Stimulated activated CD8-positive, alpha-beta memory T cell treated with anti-CD3 and anti-CD28 coated beads, Interleukin-7, amount 100 ng/mL, for 48 hours (primary cell): ENCODE results near the gene RFTN1.

Experiments
- DNase-seq, 2 donors: peaks; one replicate each; pipeline ENCODE4 v3.0.0-alpha.2; 2020; ENCODE audit warnings: low read depth in 1 of 2; ENCODE audit errors: extremely low read depth in 1 of 2

RFTN1 gene

GRCh38 chr3:16335772-16336645 is 177.5 kb downstream of the RFTN1 start:
- DNase-seq = no peak

DNA sequence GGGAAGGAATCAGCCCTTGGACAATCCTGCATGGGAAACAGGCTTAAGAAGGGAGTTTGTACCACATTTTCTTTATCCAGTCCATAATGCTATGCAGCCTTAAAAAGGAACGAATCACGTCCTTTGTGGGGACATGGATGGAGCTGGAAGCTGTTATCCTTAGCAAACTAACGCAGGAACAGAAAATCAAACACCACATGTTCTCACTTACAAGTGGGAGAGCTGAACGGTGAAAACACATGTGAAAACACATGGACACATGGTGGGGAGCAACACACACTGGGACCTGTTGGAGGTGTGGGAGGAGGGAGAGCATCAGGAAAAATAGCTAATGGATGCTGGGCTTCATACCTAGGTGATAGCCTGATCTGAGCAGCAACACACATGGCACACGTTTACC is 178.2 kb downstream of the RFTN1 start:
- no peak for DNase-seq

DNA sequence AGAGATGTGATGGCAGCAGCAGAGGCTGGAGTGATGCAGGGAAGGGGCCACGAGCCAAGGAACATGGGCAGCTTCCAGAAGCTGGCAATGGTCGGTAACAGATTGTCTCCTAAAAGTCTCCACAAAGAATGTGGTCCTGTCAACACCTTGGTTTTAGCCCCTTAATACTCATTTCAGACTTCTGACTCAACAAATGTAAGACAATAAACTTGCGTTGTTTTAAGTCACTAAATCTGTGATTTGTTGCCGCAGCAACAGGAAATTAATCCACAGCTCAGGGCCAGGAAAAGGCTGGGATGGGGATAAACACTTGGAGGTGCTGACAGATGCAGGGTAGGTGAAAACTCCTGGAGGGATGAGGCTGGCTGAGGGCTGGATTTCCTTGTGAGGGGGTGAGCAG is 178.6 kb downstream of the RFTN1 start:
- DNase-seq = no peak

DNA sequence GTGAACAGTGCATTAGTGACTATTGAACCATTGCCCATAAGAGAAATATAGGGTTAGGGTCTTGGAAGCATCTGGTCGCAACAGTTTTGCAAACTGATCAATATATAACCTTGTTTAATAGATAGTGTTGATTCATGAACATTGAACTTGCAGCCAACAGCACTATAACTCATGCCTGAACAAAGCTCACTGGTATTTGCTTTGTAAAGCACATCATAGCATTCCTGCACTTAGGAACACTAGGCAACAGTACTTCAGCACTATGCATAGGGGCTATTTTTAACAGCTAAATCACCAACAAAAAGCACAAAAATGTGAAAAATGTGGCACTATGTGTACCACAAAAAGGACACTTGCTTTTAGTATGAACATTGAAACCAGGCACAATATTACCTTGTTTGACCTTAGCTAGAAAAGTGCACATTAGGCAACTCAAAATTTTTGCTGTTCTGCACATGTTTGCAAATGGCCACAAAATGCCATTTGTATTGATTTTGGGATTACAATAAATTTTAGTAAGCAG is 180.5 kb downstream of the RFTN1 start:
- DNase-seq = no peak

- DNase-seq = no peak
Observed at GRCh38 chr3:16331319-16331883, 182.1 kb downstream of the RFTN1 start.

- no peak for DNase-seq
Observed at GRCh38 chr3:16330351-16330750, 183.1 kb downstream of the RFTN1 start.

- no peak for DNase-seq
Observed at GRCh38 chr3:16329826-16330129, 183.7 kb downstream of the RFTN1 start.

GRCh38 chr3:16329036-16329825 is 184.3 kb downstream of the RFTN1 start:
- no peak for DNase-seq

GRCh38 chr3:16328124-16328523 is 185.4 kb downstream of the RFTN1 start:
- DNase-seq = no peak

DNA sequence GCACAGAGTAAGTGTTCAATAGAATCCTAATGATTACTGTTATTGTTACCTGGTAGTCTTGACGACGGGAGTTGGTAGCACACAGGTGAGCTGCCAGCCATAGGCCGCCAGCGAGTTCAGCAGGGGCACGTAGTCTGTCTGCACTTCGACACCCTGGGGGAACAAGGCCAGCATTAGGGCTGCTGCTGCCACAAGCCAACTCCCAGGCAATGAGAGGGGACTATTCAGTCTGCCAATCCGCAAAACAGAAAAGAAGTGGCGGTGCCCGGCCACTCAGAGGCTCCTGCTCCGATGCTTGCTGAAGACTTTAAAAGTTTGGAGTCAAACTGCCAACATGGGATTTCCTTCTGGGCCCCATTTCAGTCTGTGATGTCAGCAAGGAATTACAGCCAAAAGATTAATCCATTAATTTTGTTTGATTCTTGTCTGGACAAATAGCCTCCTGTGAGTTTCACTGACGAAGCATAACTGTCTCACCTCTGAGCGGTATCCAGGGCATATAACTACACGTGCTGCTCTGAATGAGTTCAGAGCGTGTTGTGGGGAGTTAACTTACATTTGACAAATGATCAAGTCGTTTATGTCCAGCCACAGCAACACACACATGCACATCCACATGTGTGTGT is 186.7 kb downstream of the RFTN1 start:
- DNase-seq = no peak

DNA sequence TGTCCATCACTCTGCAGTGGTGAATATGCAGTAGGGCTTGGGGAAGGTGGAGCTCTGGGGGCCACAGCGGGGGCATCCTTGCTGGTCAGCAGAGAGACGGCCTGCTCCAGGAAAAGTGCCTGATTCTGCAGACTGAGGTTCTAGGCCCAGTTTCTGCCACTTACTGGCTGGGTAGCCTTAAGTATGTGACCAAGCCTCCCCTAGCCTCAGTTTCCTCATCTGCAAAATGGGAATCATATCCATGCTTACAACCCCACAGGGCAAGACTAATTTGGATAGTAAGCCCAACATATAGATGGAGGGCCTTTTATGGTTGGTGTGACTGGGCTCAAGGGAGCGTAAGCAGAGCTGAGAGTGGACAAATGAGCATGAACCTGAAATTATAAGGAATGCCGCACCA is 187.6 kb downstream of the RFTN1 start:
- DNase-seq = no peak

- DNase-seq = no peak
Observed at GRCh38 chr3:16323737-16324136, 189.8 kb downstream of the RFTN1 start.

DNA sequence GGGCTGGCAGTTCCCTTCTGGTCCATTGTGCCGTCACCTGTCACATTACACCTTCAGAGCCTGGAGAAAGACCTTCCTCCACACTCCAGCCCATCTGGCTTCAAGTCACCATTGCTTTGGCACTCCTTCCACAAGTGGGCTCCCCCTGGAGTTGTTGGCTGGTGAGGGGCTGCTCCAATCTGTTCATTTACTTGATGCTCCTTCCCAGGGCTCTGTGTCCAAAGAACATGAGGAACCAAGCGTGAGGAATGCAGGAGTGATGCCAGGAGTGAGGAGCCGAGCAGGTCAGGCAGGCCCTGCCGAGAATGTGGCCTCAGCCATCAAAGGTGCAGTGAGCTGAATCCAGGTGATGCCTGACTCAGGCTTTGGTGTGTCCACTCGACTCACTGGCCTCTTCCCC is 191.3 kb downstream of the RFTN1 start:
- no peak for DNase-seq

DNA sequence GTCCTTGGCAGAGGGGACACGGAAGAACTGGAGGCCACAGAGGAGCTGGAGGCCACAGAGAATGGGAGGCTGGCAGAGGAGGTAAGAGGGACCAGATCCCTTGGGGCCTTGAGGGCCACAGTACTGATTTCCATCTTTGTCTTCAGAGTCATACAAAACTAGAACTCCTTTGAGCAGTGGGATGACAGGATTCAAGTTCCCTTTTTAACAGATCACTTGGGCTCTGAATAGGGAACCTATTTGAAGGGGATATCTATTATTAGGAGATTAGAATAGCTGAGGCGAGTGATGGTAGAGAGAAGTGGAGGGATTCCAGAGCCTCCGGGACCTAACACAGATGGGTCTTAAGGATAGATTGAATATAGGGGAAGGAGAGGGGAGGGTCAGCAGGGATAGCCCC is 192.8 kb downstream of the RFTN1 start:
- DNase-seq = no peak

- no peak for DNase-seq
Observed at GRCh38 chr3:16319723-16320122, 193.8 kb downstream of the RFTN1 start.

DNA sequence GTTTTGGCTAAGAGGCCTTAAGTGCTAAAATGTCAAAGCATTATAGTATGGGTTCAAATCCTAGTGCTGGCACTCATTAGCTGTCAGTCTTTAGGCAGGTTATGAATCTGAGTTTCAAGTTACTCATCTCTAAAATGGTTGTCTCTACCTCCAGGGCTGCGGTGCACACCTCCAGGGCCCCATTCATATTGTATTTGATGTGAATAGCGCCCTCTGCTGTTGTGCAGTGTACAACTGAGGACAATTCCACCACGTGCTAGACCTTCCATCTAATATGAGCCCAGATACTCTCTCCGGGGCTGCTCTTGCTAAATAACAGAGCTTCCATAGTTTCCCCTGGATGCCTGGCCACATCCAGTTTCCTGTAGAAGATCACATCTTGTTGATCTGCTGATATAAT is 194.2 kb downstream of the RFTN1 start:
- DNase-seq = peak; percentile 50 to 81

- no peak for DNase-seq
Observed at GRCh38 chr3:16318176-16318575, 195.3 kb downstream of the RFTN1 start.

DNA sequence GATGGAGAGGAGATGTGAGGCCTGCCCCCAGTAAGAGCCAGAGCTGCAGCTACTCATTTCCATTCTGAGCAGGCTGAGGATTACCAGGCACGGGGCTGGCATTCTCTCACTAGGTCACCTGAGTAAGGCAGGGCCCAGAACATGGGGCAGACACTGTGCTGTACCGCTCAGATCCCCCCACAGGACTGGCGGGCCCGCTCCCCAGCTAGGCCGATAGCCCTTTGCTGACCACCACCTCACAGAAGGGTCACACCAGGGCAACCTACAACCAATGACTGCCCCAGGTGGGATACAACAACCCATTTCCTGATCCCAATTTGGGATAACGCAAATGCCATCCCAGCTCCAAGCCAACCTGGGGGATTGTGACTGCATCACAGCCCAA is 195.9 kb downstream of the RFTN1 start:
- DNase-seq = no peak

GRCh38 chr3:16316847-16317560 is 196.5 kb downstream of the RFTN1 start:
- DNase-seq = no peak

DNA sequence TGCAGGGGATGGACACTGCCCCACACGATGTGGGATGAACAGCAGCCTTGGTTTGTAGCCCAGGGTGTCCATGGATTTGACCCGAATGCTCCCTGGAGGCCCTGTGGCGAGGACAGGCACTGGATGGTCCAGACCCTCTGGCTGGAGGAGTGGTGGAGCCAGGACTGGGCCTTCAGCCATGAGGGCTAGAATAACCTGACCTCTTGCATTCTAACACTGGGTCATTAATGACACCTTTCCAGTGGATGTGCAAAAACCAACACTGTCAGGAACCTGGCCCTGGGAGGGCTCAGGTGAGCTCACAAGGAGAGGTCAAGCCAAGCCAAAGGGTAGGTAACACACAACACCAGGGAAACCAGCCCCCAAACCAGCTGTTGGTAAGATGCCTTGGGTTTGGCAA is 197.1 kb downstream of the RFTN1 start:
- DNase-seq = no peak

DNA sequence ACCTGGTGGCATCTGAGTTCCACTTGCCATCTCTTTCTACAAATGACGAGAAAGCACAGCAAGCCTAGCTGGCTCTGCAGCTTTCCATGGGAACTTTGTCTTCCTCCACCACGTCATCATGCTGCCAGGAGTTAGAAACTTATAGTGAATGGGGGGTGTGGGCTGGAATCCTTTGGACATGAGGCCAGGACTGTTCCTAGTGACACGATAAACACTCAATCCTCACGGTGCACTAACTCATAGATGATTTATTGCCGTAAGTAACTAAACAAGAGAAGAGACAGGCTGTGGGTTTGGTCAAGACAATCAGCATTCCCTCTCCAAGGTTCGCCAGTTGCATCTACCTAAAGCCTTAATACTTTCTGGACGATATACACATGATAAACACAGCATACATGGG is 197.9 kb downstream of the RFTN1 start:
- DNase-seq = no peak
